Thoracic aorta (tissue), 2 donors: ENCODE results near the gene RFXANK. TPM values are rescaled to one million over a fixed set of nuclear protein-coding genes. Genes with fewer than 3 reads are reported as not detected.

Experiments used
- ATAC-seq: fragments of 150-250 bp; one replicate; pipeline ENCODE4 v1.8.0; 2017; ENCODE audit warnings: low read depth; ENCODE audit not compliant: insufficient number of reproducible peaks, low FRiP score
- DNase-seq: peaks from one replicate; pipeline ENCODE4 v3.0.0-alpha.2; 2020; ENCODE audit warnings: low spot score
- H3K27ac ChIP-seq, 2 donors: fragments of 200-600 bp; sonication (generic); 1 replicate in 1 of 2; 2 replicates in 1 of 2; pipeline ENCODE4 v1.5.1; 2016; ENCODE audit warnings: mild to moderate bottlenecking in 2 of 2, moderate library complexity in 2 of 2
- H3K27me3 ChIP-seq: fragments of 200-600 bp; sonication (generic); replicated peaks from 2 replicates; pipeline ENCODE4 v1.6.0; 2016; ENCODE audit warnings: mild to moderate bottlenecking; ENCODE audit not compliant: insufficient read depth
- H3K36me3 ChIP-seq: fragments of 200-600 bp; sonication (generic); one replicate; pipeline ENCODE4 v1.5.1; 2016
- H3K4me1 ChIP-seq, 2 donors: fragments of 200-600 bp; sonication (generic); 1 replicate in 1 of 2; 2 replicates in 1 of 2; pipeline versions ENCODE4 v1.5.1 to v1.6.0; 2016; ENCODE audit warnings: low read depth in 2 of 2, mild to moderate bottlenecking in 1 of 2; ENCODE audit not compliant: control insufficient read depth in 1 of 2
- H3K4me3 ChIP-seq: fragments of 200-600 bp; sonication (generic); 2 replicates; pipeline ENCODE4 v1.5.1; 2016; ENCODE audit warnings: mild to moderate bottlenecking
- H3K9me3 ChIP-seq: fragments of 200-600 bp; sonication (generic); 2 replicates; pipeline ENCODE4 v1.5.1; 2016
- total RNA-seq, 2 donors: library from RNA; depleted of rRNA; stranded (reverse); fragments of >200 nt; gene quantifications; one replicate each; pipeline versions ENCODE4 v1.1.0 to v1.2.3, GENCODE V29; 2016
- TF ChIP-seq, protein P1 (sequence below): fragments of 200-600 bp; sonication (generic); IDR thresholded peaks from one replicate; pipeline ENCODE4 v1.5.1; 2019; ENCODE audit warnings: antibody characterized with exemption

RFXANK gene
- total RNA-seq, 2 donors from 2014 or later: 17.6 to 23.2 TPM

DNA sequence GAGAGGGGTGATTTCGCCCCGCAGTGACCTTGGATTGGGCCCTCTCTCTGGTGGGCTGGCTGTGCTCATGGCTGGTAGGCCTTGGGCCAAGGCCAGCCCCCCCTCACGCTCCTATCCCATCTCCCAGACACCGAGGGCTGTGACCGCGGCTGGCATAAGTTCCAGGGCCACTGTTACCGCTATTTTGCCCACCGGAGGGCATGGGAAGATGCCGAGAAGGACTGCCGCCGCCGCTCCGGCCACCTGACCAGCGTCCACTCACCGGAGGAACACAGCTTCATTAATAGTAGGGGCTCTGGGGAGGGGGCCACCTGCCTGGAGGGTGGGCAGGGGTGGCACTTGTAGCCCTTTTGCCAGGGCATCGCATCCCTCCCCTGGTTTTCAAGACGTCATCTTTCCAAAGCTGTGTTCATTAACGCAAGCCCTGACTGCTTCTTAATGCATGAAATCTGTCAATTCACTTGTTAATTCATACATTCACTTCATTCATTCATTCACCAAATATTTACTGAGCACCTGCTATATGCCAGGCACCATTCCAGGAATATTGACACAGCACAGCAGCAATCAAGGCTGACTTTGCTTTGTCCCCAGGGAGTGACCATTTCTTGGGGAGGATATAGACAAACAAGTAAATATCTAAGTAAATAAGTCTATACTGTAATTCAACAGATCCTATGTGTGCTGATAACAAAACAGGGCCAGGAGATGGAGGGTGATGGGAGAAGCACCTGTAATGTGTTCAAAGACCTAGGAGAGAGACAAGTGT lies 46.3 kb downstream of the RFXANK start:
- Histone ChIP-seq H3K4me3 (no peak overlapping the region), H3K9me3 (peaks cover 13% of the 10 kb centered on the region), H3K36me3 (no peaks in the 10 kb centered on the region), H3K4me1 (no peaks in the 10 kb centered on the region), H3K27ac (no peak overlapping the region), H3K27me3 (no peaks in the 10 kb centered on the region)
- TF ChIP-seq, protein P1, sequence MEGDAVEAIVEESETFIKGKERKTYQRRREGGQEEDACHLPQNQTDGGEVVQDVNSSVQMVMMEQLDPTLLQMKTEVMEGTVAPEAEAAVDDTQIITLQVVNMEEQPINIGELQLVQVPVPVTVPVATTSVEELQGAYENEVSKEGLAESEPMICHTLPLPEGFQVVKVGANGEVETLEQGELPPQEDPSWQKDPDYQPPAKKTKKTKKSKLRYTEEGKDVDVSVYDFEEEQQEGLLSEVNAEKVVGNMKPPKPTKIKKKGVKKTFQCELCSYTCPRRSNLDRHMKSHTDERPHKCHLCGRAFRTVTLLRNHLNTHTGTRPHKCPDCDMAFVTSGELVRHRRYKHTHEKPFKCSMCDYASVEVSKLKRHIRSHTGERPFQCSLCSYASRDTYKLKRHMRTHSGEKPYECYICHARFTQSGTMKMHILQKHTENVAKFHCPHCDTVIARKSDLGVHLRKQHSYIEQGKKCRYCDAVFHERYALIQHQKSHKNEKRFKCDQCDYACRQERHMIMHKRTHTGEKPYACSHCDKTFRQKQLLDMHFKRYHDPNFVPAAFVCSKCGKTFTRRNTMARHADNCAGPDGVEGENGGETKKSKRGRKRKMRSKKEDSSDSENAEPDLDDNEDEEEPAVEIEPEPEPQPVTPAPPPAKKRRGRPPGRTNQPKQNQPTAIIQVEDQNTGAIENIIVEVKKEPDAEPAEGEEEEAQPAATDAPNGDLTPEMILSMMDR: no peak
- ATAC-seq: no peak
- DNase-seq: no peak

- no peaks in the 10 kb centered on the region for H3K36me3 ChIP-seq
- DNase-seq (no peak), ATAC-seq (no peak)
- H3K27ac ChIP-seq: no peak overlapping the region
- peaks cover 3% of the 10 kb centered on the region for H3K9me3 ChIP-seq
- H3K4me1 ChIP-seq: no peaks in the 10 kb centered on the region
- H3K4me3 ChIP-seq: no peak overlapping the region
- no peaks in the 10 kb centered on the region for H3K27me3 ChIP-seq
- TF ChIP-seq, protein P1: no peak
Measured at GRCh38 chr19:19239675-19240074, 47.6 kb downstream of the RFXANK start.

DNA sequence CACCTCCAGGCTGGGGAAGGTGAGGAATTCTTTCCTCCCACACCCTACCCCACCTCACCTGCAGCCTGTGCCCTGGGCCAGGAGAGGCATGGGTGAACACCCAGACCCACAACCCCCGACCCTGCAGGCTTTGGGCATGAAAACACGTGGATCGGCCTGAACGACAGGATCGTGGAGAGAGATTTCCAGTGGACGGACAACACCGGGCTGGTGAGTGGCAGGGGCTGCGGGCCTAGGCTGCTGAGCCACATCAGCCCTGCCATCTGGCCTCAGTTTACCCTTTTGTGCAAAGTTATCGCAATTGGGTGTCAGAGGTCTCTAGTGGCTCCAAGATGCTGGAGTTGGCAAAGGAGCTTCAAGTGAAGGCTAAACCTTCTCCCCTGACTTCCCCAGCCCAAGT lies 48.4 kb downstream of the RFXANK start:
- TF ChIP-seq, protein P1: no peak
- Histone ChIP-seq H3K4me1 (no peaks in the 10 kb centered on the region), H3K36me3 (no peaks in the 10 kb centered on the region), H3K27me3 (no peaks in the 10 kb centered on the region), H3K4me3 (no peak overlapping the region), H3K27ac (no peak overlapping the region), H3K9me3 (no peaks in the 10 kb centered on the region)
- ATAC-seq: no peak
- no peak for DNase-seq

DNA sequence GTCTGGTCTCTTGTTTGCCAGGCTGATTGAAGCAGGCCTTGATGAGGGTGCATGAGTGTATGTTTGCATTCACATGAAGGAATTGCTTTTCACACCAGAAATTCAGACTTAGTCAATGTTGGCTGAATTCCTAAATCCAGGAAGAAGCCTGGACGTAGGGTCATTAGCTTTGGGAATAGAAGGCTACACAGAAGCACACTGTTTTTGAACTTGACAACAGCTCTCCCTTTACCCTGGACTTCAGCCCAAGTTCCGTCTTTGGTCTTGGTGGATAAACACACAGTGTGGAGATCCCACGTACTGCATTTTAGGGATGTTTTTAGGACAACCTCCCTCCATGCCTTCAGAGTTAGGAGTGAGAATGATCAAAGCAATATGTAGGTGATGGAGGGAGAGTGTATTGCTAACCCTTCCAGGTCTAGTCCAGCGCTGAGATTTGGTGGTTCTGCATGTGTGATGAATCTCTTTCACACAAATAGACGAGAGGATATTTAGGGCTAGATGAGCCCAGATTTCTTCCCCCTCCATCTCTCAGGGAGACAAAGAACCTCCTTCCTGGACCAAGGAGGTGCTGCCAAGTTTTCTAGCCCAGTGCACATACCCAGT lies 58.2 kb downstream of the RFXANK start:
- Histone ChIP-seq H3K27ac (no peak overlapping the region), H3K9me3 (no peaks in the 10 kb centered on the region), H3K36me3 (no peaks in the 10 kb centered on the region), H3K4me3 (no peak overlapping the region), H3K27me3 (no peaks in the 10 kb centered on the region), H3K4me1 (no peaks in the 10 kb centered on the region)
- DNase-seq (no peak), ATAC-seq (no peak)
- TF ChIP-seq, protein P1: no peak

Other genes starting within 250 kb of the RFXANK start
- 10 to 100 TPM; 42.6 to 57.5 TPM for gene SUGP2, start 158.7 kb upstream of the RFXANK start, total RNA-seq
- gene ARMC6, start 158.7 kb upstream of the RFXANK start, total RNA-seq: 10 to 100 TPM; 21.0 to 38.6 TPM
- 10 to 100 TPM in 1 of 2 donors, 1 to 10 TPM in 1; 8.3 to 14.4 TPM for gene SLC25A42, start 128.3 kb upstream of the RFXANK start, total RNA-seq
- 10 to 100 TPM; 13.8 to 14.4 TPM for gene TMEM161A, start 53.8 kb upstream of the RFXANK start, total RNA-seq
- gene MEF2B, start 22.0 kb upstream of the RFXANK start, total RNA-seq: 1 to 10 TPM; 1.5 to 2.0 TPM
- 10 to 100 TPM; 15.2 to 15.4 TPM for gene BORCS8, start 106 bp upstream of the RFXANK start, total RNA-seq
- 10 to 100 TPM in 1 of 2 donors, 1 to 10 TPM in 1; 6.5 to 17.9 TPM for gene NR2C2AP, start 11.2 kb downstream of the RFXANK start, total RNA-seq
- not detected for gene NCAN, start 19.7 kb downstream of the RFXANK start, total RNA-seq
- 1 to 10 TPM in 1 of 2 donors, under 1 TPM in 1; 0.49 to 4.1 TPM for gene TM6SF2, start 81.0 kb downstream of the RFXANK start, total RNA-seq
- gene SUGP1, start 128.3 kb downstream of the RFXANK start, total RNA-seq: 10 to 100 TPM; 25.0 to 43.0 TPM
- 100 to 1,000 TPM in 1 of 2 donors, 10 to 100 TPM in 1; 93.9 to 119 TPM for gene MAU2, start 128.6 kb downstream of the RFXANK start, total RNA-seq
- 10 to 100 TPM; 55.9 to 79.1 TPM for gene GATAD2A, start 213.4 kb downstream of the RFXANK start, total RNA-seq